ENCODE measurements around the gene SPATA7. TPM values are rescaled to one million over a fixed set of nuclear protein-coding genes. Genes with fewer than 3 reads are reported as not detected.

SPATA7 gene
- 13.6 and 14.3 TPM in 2 replicates for total RNA-seq

GRCh38 chr14:88385212-88386101 lies at the start of gene SPATA7:
Gene SPATA7, plus strand, starts transcription at chr14:88385657. Its CDS starts 162 bp downstream, at chr14:88385819.

Other genes starting within 250 kb of the SPATA7 start
- gene KCNK10, start 62.4 kb upstream of the SPATA7 start, total RNA-seq: not detected in 2 replicates
- 16.4 and 16.6 TPM in 2 replicates for gene PTPN21, start 169.3 kb downstream of the SPATA7 start, total RNA-seq
- gene ZC3H14, start 177.4 kb downstream of the SPATA7 start, total RNA-seq: 59.0 and 60.4 TPM in 2 replicates

All from smooth muscle cell of the pulmonary artery (primary cell).